Heart left ventricle (tissue), 16 donors: ENCODE data around the gene GAREM1. TPM values are rescaled to one million over a fixed set of nuclear protein-coding genes. Genes with fewer than 3 reads are reported as not detected.

Experiments
- ATAC-seq, 4 donors: fragments of 200-7000 bp; cut with Tn5 transposase; one replicate each; pipeline ENCODE4 v1.9.1; 2020 to 2022; ENCODE audit warnings: moderate library complexity in 4 of 4, mild to moderate bottlenecking in 3 of 4, moderate number of reproducible peaks in 1 of 4
- DNase-seq, 5 donors: peaks; one replicate each; pipeline ENCODE4 v3.0.0-alpha.2; 2020
- H3K27ac ChIP-seq, 12 donors: fragments of 200-600 bp; sonication (generic) in 4 of 12; one replicate each; pipeline versions ENCODE4 v1.5.0 to v1.8.0; 2016 to 2022; ENCODE audit warnings: mild to moderate bottlenecking in 2 of 12
- H3K27me3 ChIP-seq, 9 donors: fragments of 200-600 bp; sonication (generic) in 2 of 9; one replicate each; pipeline versions ENCODE4 v1.5.1 to v1.8.0; 2016 to 2022; ENCODE audit warnings: mild to moderate bottlenecking in 3 of 9
- H3K36me3 ChIP-seq, 9 donors: fragments of 200-600 bp; sonication (generic) in 2 of 9; one replicate each; pipeline versions ENCODE4 v1.5.0 to v1.8.0; 2018 to 2022; ENCODE audit warnings: mild to moderate bottlenecking in 2 of 9
- H3K4me1 ChIP-seq, 12 donors: fragments of 200-600 bp; sonication (generic) in 4 of 12; one replicate each; pipeline versions ENCODE4 v1.5.0 to v1.8.0; 2016 to 2022; ENCODE audit warnings: mild to moderate bottlenecking in 3 of 12
- H3K4me3 ChIP-seq, 12 donors: fragments of 200-600 bp; sonication (generic) in 4 of 12; one replicate each; pipeline versions ENCODE4 v1.5.0 to v1.8.0; 2017 to 2022; ENCODE audit warnings: mild to moderate bottlenecking in 9 of 12, moderate library complexity in 4 of 12
- H3K9me3 ChIP-seq, 12 donors: fragments of 200-600 bp; sonication (generic) in 4 of 12; one replicate each; pipeline versions ENCODE4 v1.5.0 to v1.8.0; 2016 to 2022; ENCODE audit warnings: mild to moderate bottlenecking in 1 of 12
- POLR2A ChIP-seq, 2 donors: fragments of 450-650 bp; IDR thresholded peaks; one replicate each; pipeline ENCODE4 v1.6.1; 2017; ENCODE audit warnings: antibody characterized with exemption in 2 of 2, mild to moderate bottlenecking in 2 of 2, moderate library complexity in 2 of 2
- WGBS, 4 donors: extraction: QIAGEN DNeasy Blood & Tissue Kit in 2 of 4; methylation state at CpG; one replicate each; pipeline versions ENCODE4 v1.1.5 to v1.1.7; 2013 to 2018; 5-methylcytosine and 5-hydroxymethylcytosine counted together
- intact Hi-C, 10 donors: fragments of 100-400 bp; cut with DNase I; formaldehyde crosslinking; loops; one replicate each; pipeline versions ENCODE4 v1.11.1 to v1.14.2; 2022
- polyA plus RNA-seq, 2 donors: library from polyadenylated mRNA; stranded (reverse); fragments of 200-250 nt; gene quantifications; one replicate each; pipeline ENCODE4 v1.2.3, GENCODE V29; 2013
- total RNA-seq, 9 donors: library from RNA; depleted of rRNA in 2 of 9; stranded (reverse); fragments of >200 nt in 2 of 9; fragmentation: NEBNext Ultra II Directional in 3 of 9; extraction: Animal tissue kit (Norgen Biotek cat#: 25700) in 3 of 9; gene quantifications; one replicate each; pipeline versions ENCODE4 v1.1.0 to v1.2.4, GENCODE V29; 2016 to 2023
- TF ChIP-seq, protein P1 (sequence below), 12 donors: fragments of 200-600 bp; sonication (generic) in 4 of 12; IDR thresholded peaks; one replicate each; pipeline versions ENCODE4 v1.5.0 to v1.8.0; 2018 to 2022; ENCODE audit warnings: antibody characterized with exemption in 12 of 12, mild to moderate bottlenecking in 5 of 12
- donor health status: ischemic (EF 13 %, LVEDD 7.1; RV severe dilation, severe dysfunction).
- donor health status: healthy with polysubstance abuse.
- donor health status: DM: no; HTN: yes; CAD: no.
- donor health status: DM: no; HTN: no; CAD: no.
- donor health status: ischemic (EF 25% LVEDD 6.9; RV normal size, moderate dysfunction).
- donor health status: ischemic (EF 25% LVEDD 5.7; RV mildly dilated, moderate dysfunction).
- donor health status: healthy.
- donor health status: DM: yes; HTN: yes; CAD: no.
- donor health status: ischemic (EF 35%, LVEDD 5.7; RV mildly dilated, moderate dysfunction).
- donor health status: nonischemic (EF 11% LVEDD 7.7; RV severe dilation, severe dysfunction).
- donor health status: DM: yes; HTN: yes; CAD: no.
- donor health status: PGD.
- donor health status: ischemic (EF 29% LVEDD 5.4; RV normal size, mild dysfunction).
- donor health status: nonischemic (EF 23%, LVEDD 6.1; RV moderate dilation, normal function).

The GAREM1 gene
- total and polyA plus RNA-seq, 11 donors, result 1.8 to 28.8 (median 13.0) TPM

DNA sequence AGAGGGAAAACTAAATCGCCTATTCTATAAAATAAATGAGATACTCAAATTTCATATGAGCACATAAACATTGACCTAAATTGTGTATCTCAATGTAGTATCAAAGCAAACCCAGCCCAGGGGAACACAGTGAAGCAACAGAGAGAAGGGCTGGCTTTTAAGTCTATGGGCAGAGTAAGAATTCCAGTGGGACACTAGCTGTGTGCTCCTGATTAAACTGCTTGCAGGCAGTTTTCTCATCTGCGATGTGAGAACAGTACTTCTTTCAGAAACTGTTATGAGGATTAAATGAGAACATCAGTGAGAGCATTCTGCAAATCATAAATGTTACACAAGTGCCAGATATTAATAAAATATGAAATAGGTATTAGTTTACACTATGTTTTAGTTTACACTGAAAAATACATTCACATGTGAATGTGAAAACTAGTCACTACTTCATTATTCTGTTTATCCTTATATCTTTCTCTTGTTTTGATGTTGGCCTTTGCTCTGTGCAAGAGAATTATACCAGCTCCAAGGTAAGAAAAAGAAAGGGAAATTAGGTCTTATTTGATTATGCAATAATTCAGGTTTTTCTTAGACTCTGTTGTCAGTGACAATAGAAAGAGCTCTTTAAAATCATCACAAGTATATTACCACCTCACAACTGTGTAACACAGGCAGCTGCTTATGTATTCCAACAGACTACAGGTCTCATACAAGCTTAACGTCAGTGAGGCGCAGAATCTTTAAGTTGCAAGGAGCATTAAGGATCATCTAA is 47.5 kb downstream of the GAREM1 start:
- TF ChIP-seq POLR2A (IDR thresholded peaks at IDR 0.05), result no peak
- TF ChIP-seq, protein P1, sequence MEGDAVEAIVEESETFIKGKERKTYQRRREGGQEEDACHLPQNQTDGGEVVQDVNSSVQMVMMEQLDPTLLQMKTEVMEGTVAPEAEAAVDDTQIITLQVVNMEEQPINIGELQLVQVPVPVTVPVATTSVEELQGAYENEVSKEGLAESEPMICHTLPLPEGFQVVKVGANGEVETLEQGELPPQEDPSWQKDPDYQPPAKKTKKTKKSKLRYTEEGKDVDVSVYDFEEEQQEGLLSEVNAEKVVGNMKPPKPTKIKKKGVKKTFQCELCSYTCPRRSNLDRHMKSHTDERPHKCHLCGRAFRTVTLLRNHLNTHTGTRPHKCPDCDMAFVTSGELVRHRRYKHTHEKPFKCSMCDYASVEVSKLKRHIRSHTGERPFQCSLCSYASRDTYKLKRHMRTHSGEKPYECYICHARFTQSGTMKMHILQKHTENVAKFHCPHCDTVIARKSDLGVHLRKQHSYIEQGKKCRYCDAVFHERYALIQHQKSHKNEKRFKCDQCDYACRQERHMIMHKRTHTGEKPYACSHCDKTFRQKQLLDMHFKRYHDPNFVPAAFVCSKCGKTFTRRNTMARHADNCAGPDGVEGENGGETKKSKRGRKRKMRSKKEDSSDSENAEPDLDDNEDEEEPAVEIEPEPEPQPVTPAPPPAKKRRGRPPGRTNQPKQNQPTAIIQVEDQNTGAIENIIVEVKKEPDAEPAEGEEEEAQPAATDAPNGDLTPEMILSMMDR (IDR thresholded peaks at IDR 0.05), result no peak
- Histone ChIP-seq H3K9me3 (no peaks in the 10 kb centered on the region), H3K4me3 (no peak overlapping the region), H3K27ac (peak overlapping the region in 5 of 12 donors; percentile 3 to 24 (median 21)), H3K4me1 (peaks cover 0 to 77% (median 33%) of the 10 kb centered on the region in 12 donors), H3K36me3 (no peaks in the 10 kb centered on the region), H3K27me3 (no peaks in the 10 kb centered on the region)
- 77 to 85% (median 81%) methylated on average over 4 of the region's 4 CpGs for WGBS, 4 donors
- intact Hi-C loops, result loop anchor here in 2 of 10 donors (5.0 to 10.0 kb wide), 2 partner anchors 44 to 48 kb away; no protein-coding TSS in a partner anchor
- ATAC-seq (no peak), DNase-seq (no peak)

DNA sequence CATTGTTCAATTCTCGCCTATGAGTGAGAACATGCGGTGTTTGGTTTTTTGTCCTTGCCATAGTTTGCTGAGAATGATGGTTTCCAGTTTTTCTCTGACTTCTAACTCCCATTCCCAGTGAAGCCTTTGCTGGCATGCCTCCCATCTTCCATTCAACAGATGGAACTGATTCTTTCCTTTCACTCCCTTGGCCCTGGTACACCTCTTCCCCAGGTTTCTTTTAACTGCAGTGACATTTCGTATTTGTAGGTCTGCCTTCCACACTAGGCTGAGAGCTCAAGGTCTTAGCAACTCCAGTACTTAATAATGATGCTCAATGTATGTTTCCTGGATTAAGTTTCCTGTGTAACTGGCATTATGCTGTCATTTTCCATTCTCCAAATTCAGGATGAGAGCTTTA is 48.5 kb downstream of the GAREM1 start:
- DNase-seq (no peak), ATAC-seq (no peak)
- intact Hi-C loops, result loop anchor here in 2 of 10 donors (5.0 to 10.0 kb wide), 2 partner anchors 45 to 47 kb away; no protein-coding TSS in a partner anchor
- 83 to 91% (median 85%) methylated on average over 3 of the region's 3 CpGs for WGBS, 4 donors
- no peak overlapping the region for H3K4me3 ChIP-seq
- peaks cover 0 to 3% (median 0%) of the 10 kb centered on the region in 12 donors for H3K9me3 ChIP-seq
- TF ChIP-seq POLR2A (IDR thresholded peaks at IDR 0.05), result no peak
- TF ChIP-seq, protein P1 (IDR thresholded peaks at IDR 0.05), result no peak
- no peaks in the 10 kb centered on the region for H3K27me3 ChIP-seq
- H3K4me1 ChIP-seq, result peaks cover 0 to 67% (median 33%) of the 10 kb centered on the region in 12 donors
- no peaks in the 10 kb centered on the region for H3K36me3 ChIP-seq
- peak overlapping the region in 4 of 12 donors; percentile 10 to 24 (median 21) for H3K27ac ChIP-seq

DNA sequence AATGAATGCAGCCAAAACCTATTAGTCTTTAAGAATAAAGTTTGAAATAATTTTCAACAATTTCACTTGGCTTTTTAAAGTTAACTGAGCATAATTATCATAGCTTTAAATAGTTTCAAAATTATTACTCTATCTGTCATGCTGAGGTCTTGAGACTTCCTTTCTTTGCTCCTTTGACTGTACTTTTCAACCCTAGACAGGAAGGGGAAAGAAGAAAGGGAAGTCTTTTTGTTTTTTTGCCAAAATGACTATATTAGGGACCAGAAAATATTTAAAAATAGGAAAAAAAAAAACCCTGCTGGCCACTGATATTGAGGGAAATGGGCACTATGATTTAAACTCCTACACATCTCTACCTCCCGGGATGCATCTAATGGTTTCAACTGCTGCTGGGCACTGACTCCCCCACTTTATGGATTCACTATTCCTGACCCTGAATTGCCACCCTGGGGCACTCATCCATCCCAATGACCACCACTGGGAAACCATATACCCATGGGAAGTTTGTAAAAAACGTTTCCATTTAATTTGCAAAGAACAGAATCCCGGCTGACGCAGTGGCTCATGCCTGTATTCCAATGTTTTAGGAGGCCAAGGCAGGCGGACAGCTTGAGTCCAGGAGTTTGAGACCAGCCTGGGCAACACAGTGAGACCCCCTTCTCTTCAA is 50.5 kb downstream of the GAREM1 start:
- no peak for TF ChIP-seq POLR2A (IDR thresholded peaks at IDR 0.05)
- TF ChIP-seq, protein P1 (IDR thresholded peaks at IDR 0.05), result no peak
- Histone ChIP-seq H3K27ac (peak overlapping the region in 2 of 12 donors; percentile 20 to 33), H3K4me3 (no peak overlapping the region), H3K36me3 (no peaks in the 10 kb centered on the region), H3K9me3 (peaks cover 0 to 5% (median 0%) of the 10 kb centered on the region in 12 donors), H3K27me3 (no peaks in the 10 kb centered on the region), H3K4me1 (peaks cover 0 to 57% (median 29%) of the 10 kb centered on the region in 12 donors)
- intact Hi-C loops, result loop anchor here in 2 of 10 donors (5.0 to 10.0 kb wide), 2 partner anchors 45 to 47 kb away; no protein-coding TSS in a partner anchor
- 57 to 69% (median 65%) methylated on average over 5 of the region's 5 CpGs for WGBS, 4 donors
- ATAC-seq (peak in 1 of 4 donors; percentile 34), DNase-seq (no peak)

DNA sequence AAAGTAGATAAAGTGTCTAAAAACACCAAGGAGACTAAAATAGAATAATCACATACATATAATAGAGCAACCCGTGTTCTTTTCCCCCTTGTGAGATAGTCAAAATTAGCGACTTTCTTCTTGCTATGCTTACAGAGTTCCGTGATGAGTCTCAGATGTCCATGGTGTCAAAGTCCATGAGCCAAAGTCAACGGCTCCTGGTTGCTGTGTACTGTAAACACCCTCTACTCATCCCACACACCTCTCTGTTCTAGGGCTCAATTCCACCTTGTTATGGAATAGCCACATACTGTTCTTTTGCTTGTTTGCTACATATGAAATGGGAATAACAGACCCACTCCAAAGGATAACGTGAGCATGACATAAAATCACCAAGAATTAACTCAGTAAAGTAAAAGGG is 52.5 kb downstream of the GAREM1 start:
- ATAC-seq, result no peak
- WGBS, 4 donors, result 70 to 76% (median 74%) methylated on average over 5 of the region's 5 CpGs
- Histone ChIP-seq H3K9me3 (peaks cover 0 to 5% (median 0%) of the 10 kb centered on the region in 12 donors), H3K4me1 (peaks cover 0 to 39% (median 22%) of the 10 kb centered on the region in 12 donors), H3K27ac (no peak overlapping the region), H3K36me3 (no peaks in the 10 kb centered on the region), H3K4me3 (no peak overlapping the region), H3K27me3 (no peaks in the 10 kb centered on the region)
- no peak for DNase-seq
- intact Hi-C loops, result no loop called here
- no peak for TF ChIP-seq POLR2A (IDR thresholded peaks at IDR 0.05)
- TF ChIP-seq, protein P1 (IDR thresholded peaks at IDR 0.05), result no peak
